GM23338 (cell line): ENCODE data around the gene NRP2. TPM values are rescaled to one million over a fixed set of nuclear protein-coding genes. Genes with fewer than 3 reads are reported as not detected.

ENCODE experiments used
- ATAC-seq: fragments of 200-7000 bp; cut with Tn5 transposase; 3 replicates; pipeline ENCODE4 v1.9.1; 2020
- DNase-seq: peaks from one replicate; pipeline ENCODE4 v3.0.0-alpha.2; 2015; ENCODE audit warnings: low spot score
- H2AFZ ChIP-seq: fragments of 200-600 bp; sonication (generic); 2 replicates; pipeline ENCODE4 v1.8.0; 2016; ENCODE audit warnings: antibody characterized with exemption, mild to moderate bottlenecking, moderate library complexity
- H3F3A ChIP-seq: fragments of 200-600 bp; sonication (generic); replicated peaks from 2 replicates; pipeline ENCODE4 v1.8.0; 2017; ENCODE audit warnings: antibody characterized with exemption, mixed run types, low read depth
- H3K27ac ChIP-seq: fragments of 200-600 bp; sonication (generic); 2 replicates; pipeline ENCODE4 v1.6.1; 2016; ENCODE audit warnings: low read depth
- H3K27me3 ChIP-seq: fragments of 200-600 bp; sonication (generic); 2 replicates; pipeline ENCODE4 v1.8.0; 2016; ENCODE audit warnings: mild to moderate bottlenecking, mixed run types, moderate library complexity; ENCODE audit not compliant: insufficient read depth
- H3K36me3 ChIP-seq: fragments of 200-600 bp; sonication (generic); 2 replicates; pipeline ENCODE4 v1.8.0; 2016; ENCODE audit warnings: mild to moderate bottlenecking; ENCODE audit not compliant: insufficient read depth
- H3K4me1 ChIP-seq: fragments of 200-600 bp; sonication (generic); 2 replicates; pipeline ENCODE4 v1.8.0; 2016; ENCODE audit warnings: mild to moderate bottlenecking, moderate library complexity; ENCODE audit not compliant: insufficient read depth
- H3K4me2 ChIP-seq: fragments of 200-600 bp; sonication (generic); 2 replicates; pipeline ENCODE4 v1.7.1; 2017; ENCODE audit warnings: mixed run types
- H3K4me3 ChIP-seq: fragments of 200-600 bp; sonication (generic); 2 replicates; pipeline ENCODE4 v1.6.1; 2016; ENCODE audit warnings: mixed run types
- H3K79me2 ChIP-seq: fragments of 200-600 bp; sonication (generic); replicated peaks from 2 replicates; pipeline ENCODE4 v1.8.0; 2017; ENCODE audit warnings: mild to moderate bottlenecking; ENCODE audit not compliant: insufficient read depth
- H3K9me2 ChIP-seq: fragments of 200-600 bp; sonication (generic); 2 replicates; pipeline ENCODE4 v1.8.0; 2017; ENCODE audit not compliant: insufficient read depth
- H4K20me1 ChIP-seq: fragments of 200-600 bp; sonication (generic); replicated peaks from 2 replicates; pipeline ENCODE4 v1.8.0; 2017; ENCODE audit warnings: mild to moderate bottlenecking; ENCODE audit not compliant: insufficient read depth
- H3K27ac Mint-ChIP-seq: 2 replicates; pipeline ENCODE4 v1.8.0; 2020; ENCODE audit warnings: inconsistent platforms, mild to moderate bottlenecking, moderate library complexity, mixed read lengths
- H3K27me3 Mint-ChIP-seq: 3 replicates; pipeline ENCODE4 v1.8.0; 2022; ENCODE audit warnings: low read depth, mild to moderate bottlenecking, moderate library complexity, mixed read lengths, inconsistent platforms; ENCODE audit not compliant: insufficient read depth, poor library complexity
- H3K36me3 Mint-ChIP-seq: 3 replicates; pipeline ENCODE4 v1.8.0; 2021; ENCODE audit warnings: low read depth, mild to moderate bottlenecking, inconsistent platforms, moderate library complexity, mixed read lengths
- H3K4me1 Mint-ChIP-seq: 3 replicates; pipeline ENCODE4 v1.8.0; 2020; ENCODE audit warnings: mild to moderate bottlenecking, inconsistent platforms, mixed read lengths
- H3K4me3 Mint-ChIP-seq: 3 replicates; pipeline ENCODE4 v1.8.0; 2021; ENCODE audit warnings: moderate library complexity, mild to moderate bottlenecking, inconsistent platforms, mixed read lengths
- H3K9me3 Mint-ChIP-seq: 3 replicates; pipeline ENCODE4 v1.8.0; 2020; ENCODE audit warnings: moderate library complexity, mild to moderate bottlenecking, inconsistent platforms, mixed read lengths
- CTCF ChIP-seq, 2 experiments: fragments of 200-600 bp in 1 of 2; sonication (generic) in 1 of 2; conservative IDR thresholded peaks; 2 replicates each; pipeline versions ENCODE4 v1.5.1 to v1.6.1; 2016 to 2017; ENCODE audit warnings: antibody characterized with exemption in 2 of 2, low read depth in 2 of 2, mild to moderate bottlenecking in 2 of 2, moderate library complexity in 1 of 2
- ETS1 ChIP-seq: IDR thresholded peaks from 2 replicates; pipeline ENCODE4 v1.6.1; 2016; ENCODE audit warnings: antibody characterized with exemption
- EZH2 ChIP-seq: fragments of 200-600 bp; sonication (generic); IDR thresholded peaks from one replicate; pipeline ENCODE4 v1.8.0; 2017; ENCODE audit warnings: antibody characterized with exemption, mild to moderate bottlenecking, low read depth; ENCODE audit not compliant: unreplicated experiment
- EZH2phosphoT487 ChIP-seq: fragments of 200-600 bp; sonication (generic); IDR thresholded peaks from one replicate; pipeline ENCODE4 v1.8.1; 2018; ENCODE audit warnings: antibody characterized with exemption; ENCODE audit not compliant: unreplicated experiment
- JUNB ChIP-seq: IDR thresholded peaks from one replicate; pipeline ENCODE4 v1.6.1; 2016; ENCODE audit warnings: antibody characterized with exemption; ENCODE audit not compliant: unreplicated experiment
- NANOG ChIP-seq: IDR thresholded peaks from 2 replicates; pipeline ENCODE4 v1.6.1; 2016; ENCODE audit warnings: antibody characterized with exemption, borderline replicate concordance
- POLR2AphosphoS5 ChIP-seq: IDR thresholded peaks from 2 replicates; pipeline ENCODE4 v1.6.1; 2016; ENCODE audit warnings: antibody characterized with exemption, low read depth
- REST ChIP-seq: IDR thresholded peaks from one replicate; pipeline ENCODE4 v1.6.1; 2018; ENCODE audit warnings: antibody characterized with exemption; ENCODE audit not compliant: unreplicated experiment
- STAT1 ChIP-seq: IDR thresholded peaks from one replicate; pipeline ENCODE4 v1.6.1; 2016; ENCODE audit warnings: antibody characterized with exemption; ENCODE audit not compliant: unreplicated experiment
- ZNF114 ChIP-seq: fragments of 250-450 bp; sonication (Bioruptor Pico); IDR thresholded peaks from 2 replicates; pipeline ENCODE4 v1.5.0; 2020; ENCODE audit warnings: mild to moderate bottlenecking, moderate library complexity
- ZNF331 ChIP-seq: fragments of 250-450 bp; sonication (Bioruptor Pico); IDR thresholded peaks from 2 replicates; pipeline ENCODE4 v1.5.0; 2020; ENCODE audit warnings: low read depth, mild to moderate bottlenecking, moderate library complexity
- polyA plus RNA-seq: library from polyadenylated mRNA; unstranded; fragments of >200 nt; fragmentation: Nextera tagmentation; extraction: Ambion mirVana; gene quantifications from 2 replicates; pipeline ENCODE4 v1.2.1, GENCODE V29; 2016
- total RNA-seq: library from RNA; depleted of rRNA; stranded (reverse); fragments of >200 nt; shearing (Covaris generic); gene quantifications from 2 replicates; pipeline ENCODE4 v1.2.3, GENCODE V29; 2014

Gene NRP2
- total and polyA plus RNA-seq, 2 experiments from 2014 or later = 18.4 to 22.0 TPM

- TF ChIP-seq STAT1 = no peak
- no peak for TF ChIP-seq EZH2
- no peak for TF ChIP-seq JUNB
- no peak for TF ChIP-seq NANOG
- no peak for TF ChIP-seq CTCF (conservative IDR thresholded peaks at IDR 0.05; ENCODE audit: low read depth in 2 of 2)
- TF ChIP-seq ETS1 = no peak
- TF ChIP-seq POLR2AphosphoS5 = no peak
- TF ChIP-seq ZNF114 (CRISPR knock-in tag) = no peak
These were observed 117.9 kb downstream of the NRP2 start (continued) for GRCh38 chr2:205800224-205800623.

GRCh38 chr2:205800773-205801172, 118.5 kb downstream of the NRP2 start:
- Histone ChIP-seq H3K36me3 (no peaks in the 10 kb centered on the region), H3K4me1 (peaks cover 3% of the 10 kb centered on the region; the same call in 1 of the 2 replicates), H2AFZ (no peak overlapping the region), H3K9me2 (no peaks in the 10 kb centered on the region), H3K27ac (no peak overlapping the region), H3K79me2 (no peaks in the 10 kb centered on the region), H4K20me1 (no peaks in the 10 kb centered on the region), H3K4me3 (no peak overlapping the region), H3K27me3 (no peaks in the 10 kb centered on the region), H3K4me2 (no peak overlapping the region), H3F3A (no peaks in the 10 kb centered on the region)
- H3K4me3 Mint-ChIP-seq = no peak overlapping the region
- peaks cover 26% of the 10 kb centered on the region for H3K36me3 Mint-ChIP-seq
- H3K27me3 Mint-ChIP-seq = no peaks in the 10 kb centered on the region
- H3K4me1 Mint-ChIP-seq = peaks cover 18% of the 10 kb centered on the region
- H3K9me3 Mint-ChIP-seq = peaks cover 21% of the 10 kb centered on the region
- H3K27ac Mint-ChIP-seq = no peak overlapping the region
- DNase-seq = no peak
- no peak for ATAC-seq
- TF ChIP-seq CTCF (conservative IDR thresholded peaks at IDR 0.05; ENCODE audit: low read depth in 2 of 2) (no peak), JUNB (no peak), POLR2AphosphoS5 (no peak), EZH2phosphoT487 (no peak), ZNF331 (CRISPR knock-in tag) (no peak), REST (no peak)
